Fibroblast of villous mesenchyme (primary cell): ENCODE data around the gene GRM8. TPM values are rescaled to one million over a fixed set of nuclear protein-coding genes. Genes with fewer than 3 reads are reported as not detected.

ENCODE experiments used
- DNase-seq: peaks from one replicate; pipeline ENCODE4 v3.0.0-alpha.2; 2010; ENCODE audit warnings: low read depth
- H3K4me3 ChIP-seq: 2 replicates; pipeline ENCODE4 v1.5.1; 2011; ENCODE audit warnings: low read depth, mild to moderate bottlenecking, low read length
- CTCF ChIP-seq: IDR thresholded peaks from 2 replicates; pipeline ENCODE4 v1.5.1; 2012; ENCODE audit warnings: low read depth, mild to moderate bottlenecking, low read length; ENCODE audit not compliant: insufficient read depth
- total RNA-seq: library from RNA; depleted of rRNA; stranded (reverse); fragments of >200 nt; gene quantifications from 2 replicates; pipeline ENCODE4 v1.2.3, GENCODE V29; 2012

Gene GRM8
- total RNA-seq, 1 donor = not detected

GRCh38 chr7:126605056-126605455 is 647.7 kb downstream of the GRM8 start:
- TF ChIP-seq CTCF = no peak

GRCh38 chr7:126589068-126589684 is 663.6 kb downstream of the GRM8 start:
- TF ChIP-seq CTCF = no peak
- no peak overlapping the region for H3K4me3 ChIP-seq
- DNase-seq = no peak

More at GRCh38 chr7:126605056-126605455, 647.7 kb downstream of the GRM8 start:
- H3K4me3 ChIP-seq = no peak overlapping the region
- no peak for DNase-seq

GRCh38 chr7:126578338-126578737 is 674.4 kb downstream of the GRM8 start:
- no peak overlapping the region for H3K4me3 ChIP-seq
- no peak for TF ChIP-seq CTCF
- no peak for DNase-seq

- H3K4me3 ChIP-seq = no peak overlapping the region
- no peak for TF ChIP-seq CTCF
- DNase-seq = no peak
These were observed 678.2 kb downstream of the GRM8 start for GRCh38 chr7:126574276-126575250.

- DNase-seq = no peak
- no peak for TF ChIP-seq CTCF
These were observed 681.9 kb downstream of the GRM8 start for GRCh38 chr7:126570845-126571244.

GRCh38 chr7:126569402-126569801 is 683.3 kb downstream of the GRM8 start:
- no peak for DNase-seq
- no peak for TF ChIP-seq CTCF

More at GRCh38 chr7:126570845-126571244, 681.9 kb downstream of the GRM8 start:
- H3K4me3 ChIP-seq = no peak overlapping the region

More at GRCh38 chr7:126569402-126569801, 683.3 kb downstream of the GRM8 start:
- H3K4me3 ChIP-seq = no peak overlapping the region
